SK-N-MC (cell line): ENCODE data around the gene PCTP.

Experiments
- EZH2 ChIP-seq: fragments of 200-600 bp; sonication (generic); IDR thresholded peaks from one replicate; pipeline ENCODE4 v1.6.1; 2017; ENCODE audit warnings: antibody characterized with exemption
- FOXP2 ChIP-seq: optimal IDR thresholded peaks from 2 replicates; pipeline ENCODE3; 2011; ENCODE audit warnings: mild to moderate bottlenecking, moderate library complexity; ENCODE audit not compliant: insufficient read depth; ENCODE audit errors: extremely low read length, control extremely low read depth
- POLR2AphosphoS5 ChIP-seq: IDR thresholded peaks from 2 replicates; pipeline ENCODE4 v1.6.1; 2012; ENCODE audit warnings: mild to moderate bottlenecking, low read depth, low read length, borderline replicate concordance

DNA sequence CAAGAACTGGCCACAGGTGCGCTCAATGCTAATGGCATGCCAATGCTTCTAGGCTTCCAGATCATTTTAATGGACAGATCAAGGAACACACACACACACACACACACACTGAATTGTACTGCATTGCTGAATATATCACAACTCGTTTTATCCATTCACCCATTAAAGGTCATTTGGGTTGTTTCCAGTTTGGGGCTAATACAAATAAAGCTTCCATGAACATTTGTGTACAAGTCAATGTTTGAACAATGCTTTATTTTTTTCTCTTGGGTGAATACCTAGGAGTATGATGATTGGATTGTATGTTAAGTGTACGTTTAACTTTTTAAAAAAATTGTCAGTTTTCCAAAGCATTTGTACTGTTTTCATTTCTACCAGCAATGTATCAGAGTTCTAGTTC lies 3.6 kb upstream of the PCTP start:
- TF ChIP-seq POLR2AphosphoS5 (no peak), EZH2 (no peak), FOXP2 (no peak)
